Spleen (tissue), 11 donors: ENCODE data around the gene RBM20. TPM values are rescaled to one million over a fixed set of nuclear protein-coding genes. Genes with fewer than 3 reads are reported as not detected.

Experiments
- DNase-seq: peaks from one replicate; pipeline ENCODE4 v3.0.0-alpha.2; 2020
- H3K27ac ChIP-seq, 8 donors: fragments of 200-600 bp; sonication (generic) in 7 of 8; 1 replicate in 4 of 8; 2 replicates in 4 of 8; pipeline versions ENCODE4 v1.5.0 to v1.8.0; 2016 to 2021; ENCODE audit warnings: inconsistent platforms in 4 of 8, mild to moderate bottlenecking in 4 of 8, moderate library complexity in 1 of 8
- H3K27me3 ChIP-seq, 7 donors: fragments of 200-600 bp; sonication (generic) in 6 of 7; replicated peaks in 1 of 7; 1 replicate in 4 of 7; 2 replicates in 3 of 7; pipeline versions ENCODE4 v1.5.0 to v1.8.0; 2016 to 2021; ENCODE audit warnings: inconsistent platforms in 3 of 7, mild to moderate bottlenecking in 1 of 7
- H3K36me3 ChIP-seq, 6 donors: fragments of 200-600 bp; sonication (generic) in 5 of 6; 1 replicate in 4 of 6; 2 replicates in 2 of 6; pipeline versions ENCODE4 v1.5.0 to v1.8.0; 2016 to 2021; ENCODE audit warnings: inconsistent platforms in 2 of 6
- H3K4me1 ChIP-seq, 6 donors: fragments of 200-600 bp; sonication (generic) in 5 of 6; 1 replicate in 3 of 6; 2 replicates in 3 of 6; pipeline versions ENCODE4 v1.5.0 to v1.8.0; 2016 to 2021; ENCODE audit warnings: inconsistent platforms in 3 of 6
- H3K4me3 ChIP-seq, 8 donors: fragments of 200-600 bp; sonication (generic) in 7 of 8; 1 replicate in 4 of 8; 2 replicates in 4 of 8; pipeline versions ENCODE4 v1.5.0 to v1.8.0; 2016 to 2021; ENCODE audit warnings: inconsistent platforms in 4 of 8, mild to moderate bottlenecking in 4 of 8, moderate library complexity in 2 of 8
- H3K9me3 ChIP-seq, 8 donors: fragments of 200-600 bp; sonication (generic) in 7 of 8; 1 replicate in 4 of 8; 2 replicates in 4 of 8; pipeline versions ENCODE4 v1.5.0 to v1.8.0; 2016 to 2021; ENCODE audit warnings: inconsistent platforms in 4 of 8
- POLR2A ChIP-seq, 3 donors: fragments of 450-650 bp; IDR thresholded peaks; one replicate each; pipeline ENCODE4 v1.5.1; 2017; ENCODE audit warnings: antibody characterized with exemption in 3 of 3, mild to moderate bottlenecking in 1 of 3
- POLR2AphosphoS5 ChIP-seq, 3 donors: sonication (generic); formaldehyde crosslinking; IDR thresholded peaks; one replicate each; pipeline ENCODE4 v1.5.1; 2017; ENCODE audit warnings: antibody characterized with exemption in 3 of 3
- WGBS, 5 donors: extraction: QIAGEN DNeasy Blood & Tissue Kit in 3 of 5; methylation state at CpG; one replicate each; pipeline versions ENCODE4 v1.1.5 to v1.1.7; 2013 to 2018; 5-methylcytosine and 5-hydroxymethylcytosine counted together
- intact Hi-C: fragments of 100-400 bp; cut with DNase I; formaldehyde crosslinking; loops from one replicate; pipeline ENCODE4 v1.15.0; 2023; ENCODE audit warnings: low total_unique reads
- polyA plus RNA-seq, 3 donors: library from polyadenylated mRNA; stranded (reverse); fragments of 200-250 nt; gene quantifications; one replicate each; pipeline ENCODE4 v1.2.1, GENCODE V29; 2013
- total RNA-seq, 7 donors: library from RNA; depleted of rRNA in 3 of 7; stranded (reverse); fragments of >200 nt in 3 of 7; fragmentation: NEBNext Ultra II Directional in 4 of 7; extraction: Animal tissue kit (Norgen Biotek cat#: 25700) in 4 of 7; gene quantifications; one replicate each; pipeline versions ENCODE4 v1.1.0 to v1.2.1, GENCODE V29; 2016 to 2021
- TF ChIP-seq, protein P1 (sequence below), 11 experiments: fragments of 200-600 bp in 7 of 11; fragments of 450-650 bp in 4 of 11; sonication (generic) in 4 of 11; IDR thresholded peaks in 8 of 11; conservative IDR thresholded peaks in 3 of 11; 1 replicate in 7 of 11; 2 replicates in 4 of 11; pipeline versions ENCODE4 v1.4.0 to v1.8.0; 2016 to 2021; ENCODE audit warnings: antibody characterized with exemption in 11 of 11, inconsistent platforms in 4 of 11, mild to moderate bottlenecking in 1 of 11
- donor health status: healthy with polysubstance abuse.
- donor health status: DM: no; HTN: no; CAD: no; lungs with moderate emphysema.
- donor health status: DM: no; HTN: no; CAD: no.
- donor health status: Bipolar disorder and iron deficiency.
- donor health status: healthy.
- donor health status: DM: no; HTN: no; CAD: no.
- donor health status: DM: yes; HTN: yes; CAD: no.

RBM20 gene
- total and polyA plus RNA-seq, 10 donors: 0.04 to 0.72 (median 0.29) TPM; not detected in 1

DNA sequence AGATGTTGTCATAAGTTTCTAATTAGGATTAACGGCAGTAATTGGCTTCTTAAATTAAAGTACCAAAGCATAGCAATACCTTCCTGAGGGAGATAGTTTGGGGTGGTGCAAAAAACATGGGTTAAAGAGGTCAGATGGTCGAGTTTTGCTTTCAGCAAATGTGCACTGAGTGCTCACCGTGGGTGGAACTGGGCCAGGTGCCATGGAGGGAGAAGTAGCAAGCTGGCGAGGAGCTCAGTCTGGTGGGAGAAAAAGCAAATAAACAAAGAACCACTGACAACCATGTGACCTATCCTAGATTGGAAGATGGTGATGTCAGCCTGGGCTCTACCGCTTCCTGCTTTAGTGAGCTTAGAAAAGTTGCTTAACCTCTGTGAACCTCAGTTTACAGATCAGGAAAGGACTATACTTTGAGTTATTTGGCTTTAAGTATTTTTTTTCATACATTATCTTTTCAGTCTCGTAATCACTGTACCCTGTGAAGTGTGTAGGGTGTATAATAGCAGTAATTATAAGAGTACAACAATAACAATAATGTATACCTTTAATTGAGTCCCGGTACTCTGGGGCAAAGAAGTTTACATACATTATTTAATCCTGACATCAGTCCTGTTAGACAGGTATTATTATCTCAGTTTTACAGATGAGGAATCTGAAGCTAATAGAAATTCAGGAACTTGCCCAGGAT, 158.6 kb downstream of the RBM20 start:
- H3K4me3 ChIP-seq: no peak overlapping the region
- peak overlapping the region in 5 of 8 donors; percentile 18 to 62 (median 41) for H3K27ac ChIP-seq
- WGBS, 5 donors: 27 to 40% (median 33%) methylated on average over 7 of the region's 7 CpGs
- no peaks in the 10 kb centered on the region for H3K27me3 ChIP-seq
- intact Hi-C loops: loop anchor here (5.0 kb wide), 2 partner anchors 70 to 90 kb away; partner anchors contain the start of gene PDCD4
- H3K9me3 ChIP-seq: no peaks in the 10 kb centered on the region
- peak; percentile 80 for DNase-seq
- H3K4me1 ChIP-seq: peaks cover 13 to 33% (median 25%) of the 10 kb centered on the region in 6 donors
- H3K36me3 ChIP-seq: no peaks in the 10 kb centered on the region
- peak in 1 of 3 donors; percentile 40 for TF ChIP-seq POLR2AphosphoS5 (IDR thresholded peaks at IDR 0.05)
- TF ChIP-seq, protein P1, sequence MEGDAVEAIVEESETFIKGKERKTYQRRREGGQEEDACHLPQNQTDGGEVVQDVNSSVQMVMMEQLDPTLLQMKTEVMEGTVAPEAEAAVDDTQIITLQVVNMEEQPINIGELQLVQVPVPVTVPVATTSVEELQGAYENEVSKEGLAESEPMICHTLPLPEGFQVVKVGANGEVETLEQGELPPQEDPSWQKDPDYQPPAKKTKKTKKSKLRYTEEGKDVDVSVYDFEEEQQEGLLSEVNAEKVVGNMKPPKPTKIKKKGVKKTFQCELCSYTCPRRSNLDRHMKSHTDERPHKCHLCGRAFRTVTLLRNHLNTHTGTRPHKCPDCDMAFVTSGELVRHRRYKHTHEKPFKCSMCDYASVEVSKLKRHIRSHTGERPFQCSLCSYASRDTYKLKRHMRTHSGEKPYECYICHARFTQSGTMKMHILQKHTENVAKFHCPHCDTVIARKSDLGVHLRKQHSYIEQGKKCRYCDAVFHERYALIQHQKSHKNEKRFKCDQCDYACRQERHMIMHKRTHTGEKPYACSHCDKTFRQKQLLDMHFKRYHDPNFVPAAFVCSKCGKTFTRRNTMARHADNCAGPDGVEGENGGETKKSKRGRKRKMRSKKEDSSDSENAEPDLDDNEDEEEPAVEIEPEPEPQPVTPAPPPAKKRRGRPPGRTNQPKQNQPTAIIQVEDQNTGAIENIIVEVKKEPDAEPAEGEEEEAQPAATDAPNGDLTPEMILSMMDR (IDR thresholded peaks at IDR 0.05 in 8 of 11, conservative IDR thresholded peaks at IDR 0.05 in 3 of 11): no peak
- no peak for TF ChIP-seq POLR2A (IDR thresholded peaks at IDR 0.05)

- no peaks in the 10 kb centered on the region for H3K27me3 ChIP-seq
- no peaks in the 10 kb centered on the region for H3K9me3 ChIP-seq
- peak overlapping the region in 1 of 8 donors; percentile 4 for H3K4me3 ChIP-seq
- peaks cover 13 to 33% (median 25%) of the 10 kb centered on the region in 6 donors for H3K4me1 ChIP-seq
- TF ChIP-seq, protein P1 (IDR thresholded peaks at IDR 0.05 in 8 of 11, conservative IDR thresholded peaks at IDR 0.05 in 3 of 11): no peak
- TF ChIP-seq POLR2AphosphoS5 (IDR thresholded peaks at IDR 0.05) (no peak), POLR2A (IDR thresholded peaks at IDR 0.05) (no peak)
- 54 to 72% (median 58%) methylated on average over 6 of the region's 6 CpGs for WGBS, 5 donors
- DNase-seq: no peak
- peak overlapping the region in 5 of 8 donors; percentile 18 to 62 (median 41) for H3K27ac ChIP-seq
- intact Hi-C loops: loop anchor here (5.0 kb wide), 2 partner anchors 69 to 89 kb away; partner anchors contain the start of gene PDCD4
- no peaks in the 10 kb centered on the region for H3K36me3 ChIP-seq
Observed at GRCh38 chr10:110803239-110803749, 159.2 kb downstream of the RBM20 start.

GRCh38 chr10:110803830-110804338, 159.7 kb downstream of the RBM20 start:
- Histone ChIP-seq H3K4me3 (peak overlapping the region in 1 of 8 donors; percentile 4), H3K27ac (peak overlapping the region in 4 of 8 donors; percentile 10 to 65 (median 56)), H3K27me3 (no peaks in the 10 kb centered on the region), H3K9me3 (no peaks in the 10 kb centered on the region), H3K4me1 (peaks cover 13 to 33% (median 25%) of the 10 kb centered on the region in 6 donors), H3K36me3 (no peaks in the 10 kb centered on the region)
- peak; percentile 79 for DNase-seq
- no peak for TF ChIP-seq POLR2A (IDR thresholded peaks at IDR 0.05)
- TF ChIP-seq POLR2AphosphoS5 (IDR thresholded peaks at IDR 0.05): peak in 2 of 3 donors; percentile 21 to 63
- TF ChIP-seq, protein P1 (IDR thresholded peaks at IDR 0.05 in 8 of 11, conservative IDR thresholded peaks at IDR 0.05 in 3 of 11): peak; percentile 38 to 78 (median 71)
- 29 to 43% (median 32%) methylated on average over 6 of the region's 6 CpGs for WGBS, 5 donors
- intact Hi-C loops: loop anchor here (5.0 kb wide), 2 partner anchors 68 to 88 kb away; partner anchors contain the start of gene PDCD4

DNA sequence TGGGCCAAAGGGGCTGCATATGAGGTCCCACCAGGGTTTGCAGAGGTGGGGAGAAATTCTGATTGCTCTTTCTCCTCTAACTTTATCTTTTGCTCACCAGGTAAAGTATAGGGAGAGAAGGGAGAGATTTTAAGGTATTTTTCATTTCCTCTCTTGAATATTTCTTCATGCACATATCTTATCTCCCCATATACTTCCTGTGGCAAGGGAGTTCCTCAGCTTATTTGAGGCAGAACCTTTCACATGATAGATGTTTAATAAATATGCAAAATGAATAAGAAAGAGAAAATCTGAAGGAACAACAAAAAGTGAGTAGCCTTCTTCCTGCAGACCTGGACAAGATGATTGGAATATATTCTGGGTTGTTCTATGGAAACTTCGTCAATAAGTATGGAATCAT, 160.2 kb downstream of the RBM20 start:
- Histone ChIP-seq H3K36me3 (no peaks in the 10 kb centered on the region), H3K27ac (peak overlapping the region in 4 of 8 donors; percentile 10 to 65 (median 56)), H3K4me3 (peak overlapping the region in 1 of 8 donors; percentile 4), H3K27me3 (no peaks in the 10 kb centered on the region), H3K4me1 (peaks cover 13 to 33% (median 25%) of the 10 kb centered on the region in 6 donors), H3K9me3 (no peaks in the 10 kb centered on the region)
- TF ChIP-seq POLR2A (IDR thresholded peaks at IDR 0.05): no peak
- TF ChIP-seq, protein P1 (IDR thresholded peaks at IDR 0.05 in 8 of 11, conservative IDR thresholded peaks at IDR 0.05 in 3 of 11): no peak
- TF ChIP-seq POLR2AphosphoS5 (IDR thresholded peaks at IDR 0.05): no peak
- WGBS, 5 donors: 86 to 100% (median 96%) methylated on average over 1 of the region's 1 CpG
- DNase-seq: no peak
- intact Hi-C loops: loop anchor here (5.0 kb wide), 2 partner anchors 68 to 88 kb away; partner anchors contain the start of gene PDCD4
